GM12878 (cell line): ENCODE results near the gene DAAM2. TPM values are rescaled to one million over a fixed set of nuclear protein-coding genes. Genes with fewer than 3 reads are reported as not detected.

Experiments used
- ATAC-seq: fragments of 200-7000 bp; cut with Tn5 transposase; 3 replicates; pipeline ENCODE4 v1.9.1; 2020; ENCODE audit warnings: mild to moderate bottlenecking, moderate library complexity
- BruUV-seq: library from RNA; stranded (reverse); fragments of 400-500 nt; replicated peaks from 2 replicates; lab custom pipeline; 2021; lab: Mats Ljungman, UMichigan
- CTCF ChIA-PET: fragments of 300-600 bp; sonication (Branson Sonifier 250); formaldehyde crosslinking; extraction: SDS; loops from one replicate; lab custom pipeline; 2021; ENCODE audit warnings: inconsistent platforms; lab: Yijun Ruan, JAX
- POLR2A ChIA-PET: fragments of 350-600 bp; formaldehyde crosslinking; extraction: SDS; loops from one replicate; lab custom pipeline; 2021; ENCODE audit warnings: inconsistent platforms; lab: Charles Lee
- RAD21 ChIA-PET: fragments of 300-600 bp; sonication (Branson Sonifier 250); formaldehyde crosslinking; loops from one replicate; lab custom pipeline; 2023; ENCODE audit warnings: antibody characterized with exemption; ENCODE audit not compliant: unreplicated experiment; lab: Charles Lee
- SMC1A ChIA-PET: fragments of 300-600 bp; sonication (Branson Sonifier 250); formaldehyde crosslinking; loops from one replicate; lab custom pipeline; 2023; ENCODE audit not compliant: unreplicated experiment, uncharacterized antibody; lab: Charles Lee
- DNase-seq: peaks from one replicate; pipeline ENCODE4 v3.0.0-alpha.2; 2011; ENCODE audit warnings: low read depth, low spot score
- FAIRE-seq: peaks from 3 replicates; lab custom pipeline; 2011; peaks lifted over from hg19 to GRCh38; lab: Jason Lieb, UNC
- H2AFZ ChIP-seq: 2 replicates; pipeline ENCODE4 v1.6.0; 2011; ENCODE audit warnings: low read depth, low read length, control low read depth; ENCODE audit not compliant: control insufficient read depth
- H3K27ac ChIP-seq: 2 replicates; pipeline ENCODE4 v1.5.1; 2011; ENCODE audit warnings: control low read depth; ENCODE audit not compliant: control insufficient read depth, insufficient read depth
- H3K27me3 ChIP-seq, 2 experiments: replicated peaks in 1 of 2; 2 replicates each; pipeline versions ENCODE4 v1.6.0 to v1.6.1; 2011; ENCODE audit warnings: low read length in 1 of 2; ENCODE audit not compliant: control insufficient read depth in 2 of 2, insufficient read depth in 2 of 2
- H3K36me3 ChIP-seq, 2 experiments: 2 replicates each; pipeline ENCODE4 v1.5.1; 2011; ENCODE audit warnings: low read length in 1 of 2; ENCODE audit not compliant: control insufficient read depth in 2 of 2, insufficient read depth in 2 of 2
- H3K4me1 ChIP-seq: 2 replicates; pipeline ENCODE4 v1.6.1; 2011; ENCODE audit warnings: mild to moderate bottlenecking, low read length, moderate library complexity, mixed read lengths; ENCODE audit not compliant: control insufficient read depth, insufficient read depth
- H3K4me2 ChIP-seq: 2 replicates; pipeline ENCODE4 v1.6.0; 2011; ENCODE audit warnings: control low read depth; ENCODE audit not compliant: control insufficient read depth, insufficient read depth
- H3K4me3 ChIP-seq: fragments of 200-600 bp; sonication (generic); 2 replicates; pipeline ENCODE4 v1.5.1; 2016
- H3K79me2 ChIP-seq: 2 replicates; pipeline ENCODE4 v1.6.0; 2011; ENCODE audit warnings: low read length; ENCODE audit not compliant: control insufficient read depth, insufficient read depth
- H3K9ac ChIP-seq: 2 replicates; pipeline ENCODE4 v1.8.0; 2011; ENCODE audit warnings: low read length, control low read depth, mixed read lengths; ENCODE audit not compliant: control insufficient read depth, insufficient read depth
- H3K9me3 ChIP-seq: replicated peaks from 3 replicates; pipeline ENCODE4 v1.5.1; 2011; ENCODE audit warnings: mild to moderate bottlenecking, low read length; ENCODE audit not compliant: control insufficient read depth, insufficient read depth
- H4K20me1 ChIP-seq: 2 replicates; pipeline ENCODE4 v1.6.0; 2011; ENCODE audit not compliant: control insufficient read depth, insufficient read depth
- CHD1 ChIP-seq: IDR thresholded peaks from 2 replicates; pipeline ENCODE4 v1.6.1; 2012; ENCODE audit warnings: low read depth, low read length, improper control_type of control experiment
- E2F4 ChIP-seq: IDR thresholded peaks from 2 replicates; pipeline ENCODE4 v1.6.1; 2012; ENCODE audit warnings: low read depth, low read length, improper control_type of control experiment
- EZH2 ChIP-seq: IDR thresholded peaks from 2 replicates; pipeline ENCODE4 v1.6.1; 2012; ENCODE audit warnings: low read depth, mild to moderate bottlenecking, control low read depth, inconsistent platforms, low read length, borderline replicate concordance; ENCODE audit not compliant: control insufficient read depth
- GATAD2B ChIP-seq: fragments of 450-650 bp; conservative IDR thresholded peaks from 2 replicates; pipeline ENCODE4 v1.6.1; 2017; ENCODE audit warnings: low read depth, mild to moderate bottlenecking, moderate library complexity
- HDAC2 ChIP-seq: fragments of 200-600 bp; sonication (generic); IDR thresholded peaks from 2 replicates; pipeline ENCODE4 v1.6.1; 2017
- IRF5 ChIP-seq: fragments of 450-650 bp; IDR thresholded peaks from 2 replicates; pipeline ENCODE4 v1.6.1; 2017; ENCODE audit warnings: borderline replicate concordance
- JUND ChIP-seq: IDR thresholded peaks from 2 replicates; pipeline ENCODE4 v1.6.1; 2012; ENCODE audit warnings: low read depth, mild to moderate bottlenecking, low read length, improper control_type of control experiment, moderate library complexity
- KAT2A ChIP-seq: conservative IDR thresholded peaks from 2 replicates; pipeline ENCODE4 v1.6.1; 2011; ENCODE audit warnings: low read depth, low read length; ENCODE audit not compliant: control insufficient read depth
- NR2F1 ChIP-seq: fragments of 450-650 bp; conservative IDR thresholded peaks from 2 replicates; pipeline ENCODE4 v1.6.1; 2017; ENCODE audit warnings: mild to moderate bottlenecking
- NRF1 ChIP-seq: conservative IDR thresholded peaks from 2 replicates; pipeline ENCODE4 v1.6.1; 2011; ENCODE audit warnings: mild to moderate bottlenecking, low read depth, low read length, improper control_type of control experiment
- PBX3 ChIP-seq: IDR thresholded peaks from 2 replicates; pipeline ENCODE4 v1.6.1; 2011; ENCODE audit warnings: mild to moderate bottlenecking, low read depth, low read length, moderate library complexity; ENCODE audit not compliant: insufficient replicate concordance
- POLR2AphosphoS5 ChIP-seq: IDR thresholded peaks from 2 replicates; pipeline ENCODE4 v1.6.1; 2011; ENCODE audit warnings: mild to moderate bottlenecking, low read length, inconsistent platforms
- RAD21 ChIP-seq: IDR thresholded peaks from 2 replicates; pipeline ENCODE4 v1.6.1; 2011; ENCODE audit warnings: mild to moderate bottlenecking, low read depth, low read length, moderate library complexity; ENCODE audit not compliant: insufficient read depth
- RBBP5 ChIP-seq: fragments of 200-600 bp; sonication (generic); conservative IDR thresholded peaks from 2 replicates; pipeline ENCODE4 v1.6.1; 2016
- SREBF2 ChIP-seq: IDR thresholded peaks from 2 replicates; pipeline ENCODE4 v1.6.1; 2012; ENCODE audit warnings: mild to moderate bottlenecking, low read length
- YY1 ChIP-seq: IDR thresholded peaks from 2 replicates; pipeline ENCODE4 v1.6.1; 2011; ENCODE audit warnings: low read depth, mild to moderate bottlenecking, low read length
- ZSCAN29 ChIP-seq: fragments of 450-650 bp; IDR thresholded peaks from 2 replicates; pipeline ENCODE4 v1.6.1; 2017; ENCODE audit warnings: mild to moderate bottlenecking, moderate library complexity
- ZZZ3 ChIP-seq: IDR thresholded peaks from 2 replicates; pipeline ENCODE4 v1.6.1; 2011; ENCODE audit warnings: low read depth; ENCODE audit not compliant: control insufficient read depth, insufficient read length
- WGBS: methylation state at CpG from one replicate; pipeline ENCODE4 v1.1.6; 2016; ENCODE audit warnings: low lambda C conversion rate; ENCODE audit not compliant: insufficient replicate concordance, insufficient coverage; ENCODE audit errors: missing lambda C conversion rate; 5-methylcytosine and 5-hydroxymethylcytosine counted together
- in situ Hi-C: fragments of 300-500 bp; cut with MboI; formaldehyde crosslinking; loops from 9 replicates; pipeline ENCODE4 v1.14.3; 2018; ENCODE audit warnings: mixed read lengths
- intact Hi-C: fragments of 100-400 bp; cut with micrococcal nuclease; formaldehyde crosslinking; loops from one replicate; pipeline ENCODE4 v1.14.2; 2022; ENCODE audit not compliant: unreplicated experiment
- polyA plus RNA-seq, 11 experiments: library from polyadenylated mRNA; depleted of rRNA in 4 of 11; unstranded in 6 of 11; stranded (reverse) in 5 of 11; fragments of >200 nt; fragmentation: Nextera tagmentation in 4 of 11; fragmentation: Illumina TruSeq in 1 of 11; extraction: Ambion mirVana in 4 of 11; extraction: Trizol in 1 of 11; gene quantifications; 1 replicate in 1 of 11; 2 replicates in 10 of 11; pipeline versions ENCODE4 v1.2.1 to v1.2.3, GENCODE V29; 2011 to 2016; ENCODE audit warnings: inconsistent platforms in 2 of 11, missing spikeins in 2 of 11, low read depth in 1 of 11
- total RNA-seq, 4 experiments: library from RNA; depleted of rRNA in 3 of 4; stranded (reverse); fragments of >200 nt in 3 of 4; fragmentation: Illumina TruSeq in 1 of 4; extraction: Trizol in 1 of 4; gene quantifications; 2 replicates each; pipeline versions ENCODE4 v1.2.1 to v1.2.3, GENCODE V29; 2013 to 2021

DAAM2 gene
- total and polyA plus RNA-seq, 10 of the 15 experiments (the other 5 are each of a cell fraction or from before 2014, with no cell fraction given): 0.05 to 0.22 TPM; not detected in 8

GRCh38 chr6:39917329-39917728 is 125.2 kb downstream of the DAAM2 start (continued):
- TF ChIP-seq SREBF2 (no peak), HDAC2 (no peak)

GRCh38 chr6:39917981-39918380 is 125.8 kb downstream of the DAAM2 start:
- Histone ChIP-seq H3K4me2 (no peak overlapping the region), H4K20me1 (no peaks in the 10 kb centered on the region), H3K79me2 (no peaks in the 10 kb centered on the region), H3K27ac (no peak overlapping the region), H3K4me3 (no peak overlapping the region), H3K9ac (no peak overlapping the region), H2AFZ (no peak overlapping the region), H3K9me3 (no peaks in the 10 kb centered on the region), H3K36me3 (no peaks in the 10 kb centered on the region), H3K4me1 (no peaks in the 10 kb centered on the region), H3K27me3 (no peaks in the 10 kb centered on the region)
- WGBS: 2% methylated on average over 3 of the region's 3 CpGs
- ChIA-PET CTCF (interaction anchor here (1.8 to 2.0 kb wide), 2 partner anchors 8 to 52 kb away, joined by 4 to 6 read pairs; no protein-coding TSS in a partner anchor), RAD21 (no interaction called here), POLR2A (no interaction called here), SMC1A (no interaction called here)
- ATAC-seq (no peak), FAIRE-seq (no peak), DNase-seq (no peak)
- intact Hi-C loops: no loop called here
- no peak for TF ChIP-seq ZZZ3
- TF ChIP-seq NRF1: no peak
- TF ChIP-seq IRF5: no peak
- no peak for TF ChIP-seq GATAD2B
- TF ChIP-seq POLR2AphosphoS5: no peak
- no peak for TF ChIP-seq E2F4
- no peak for TF ChIP-seq PBX3
- TF ChIP-seq ZSCAN29: no peak
- TF ChIP-seq YY1: no peak
- no peak for TF ChIP-seq SREBF2
- no peak for TF ChIP-seq EZH2
- TF ChIP-seq JUND: no peak
- no peak for TF ChIP-seq CHD1
- no peak for TF ChIP-seq RAD21
- no peak for TF ChIP-seq NR2F1
- no peak for TF ChIP-seq KAT2A
- no peak for TF ChIP-seq RBBP5
- in situ Hi-C loops: no loop called here
- no TSS peak for BruUV-seq
